H1 (cell line): ENCODE data around the gene RETREG3. TPM values are rescaled to one million over a fixed set of nuclear protein-coding genes. Genes with fewer than 3 reads are reported as not detected.

ENCODE experiments used
- BRCA1 ChIP-seq: IDR thresholded peaks from 2 replicates; pipeline ENCODE4 v1.6.1; 2012; ENCODE audit warnings: low read depth, low read length, improper control_type of control experiment
- CBX8 ChIP-seq: fragments of 300-800, 300-1000 bp; sonication (generic); IDR thresholded peaks from 2 replicates; pipeline ENCODE4 v1.7.1; 2016; ENCODE audit warnings: low read depth, low read length, borderline replicate concordance
- CHD2 ChIP-seq: IDR thresholded peaks from 2 replicates; pipeline ENCODE4 v1.6.1; 2012; ENCODE audit warnings: low read length, improper control_type of control experiment
- CTBP2 ChIP-seq: IDR thresholded peaks from 2 replicates; pipeline ENCODE4 v1.7.0; 2011; ENCODE audit warnings: borderline replicate concordance, mild to moderate bottlenecking, moderate library complexity, mixed read lengths, low read length; ENCODE audit not compliant: insufficient read depth, insufficient read length
- CTCF ChIP-seq, 3 experiments: IDR thresholded peaks; 1 replicate in 2 of 3; 2 replicates in 1 of 3; pipeline versions ENCODE4 v1.5.1 to v1.6.1; 2011; ENCODE audit warnings: low read length in 3 of 3, mild to moderate bottlenecking in 3 of 3, inconsistent platforms in 2 of 3, low read depth in 1 of 3, moderate library complexity in 1 of 3; ENCODE audit not compliant: insufficient read depth in 1 of 3; ENCODE audit errors: control extremely low read depth in 1 of 3
- FOSL1 ChIP-seq: IDR thresholded peaks from 2 replicates; pipeline ENCODE4 v1.6.1; 2011; ENCODE audit warnings: mild to moderate bottlenecking, low read depth, low read length, moderate library complexity; ENCODE audit not compliant: insufficient read depth
- GABPA ChIP-seq: IDR thresholded peaks from 2 replicates; pipeline ENCODE4 v1.6.1; 2011; ENCODE audit warnings: mild to moderate bottlenecking, low read length, moderate library complexity, borderline replicate concordance; ENCODE audit not compliant: insufficient read depth
- JUND ChIP-seq: IDR thresholded peaks from 2 replicates; pipeline ENCODE4 v1.6.1; 2011; ENCODE audit warnings: mild to moderate bottlenecking, improper control_type of control experiment, low read length
- KDM1A ChIP-seq: fragments of 200-600, 300-600 bp; sonication (generic); IDR thresholded peaks from 2 replicates; pipeline ENCODE4 v1.7.1; 2016; ENCODE audit warnings: mild to moderate bottlenecking, low read length, borderline replicate concordance
- KDM5A ChIP-seq: fragments of 200-600 bp; IDR thresholded peaks from 2 replicates; pipeline ENCODE4 v1.7.1; 2012; ENCODE audit warnings: mild to moderate bottlenecking, low read length, inconsistent platforms, mixed read lengths
- POLR2AphosphoS5 ChIP-seq: IDR thresholded peaks from 2 replicates; pipeline ENCODE4 v1.6.1; 2011; ENCODE audit warnings: low read depth, low read length
- POU5F1 ChIP-seq: IDR thresholded peaks from 2 replicates; pipeline ENCODE4 v1.6.1; 2011; ENCODE audit warnings: low read depth, mild to moderate bottlenecking, low read length, moderate library complexity
- RBBP5 ChIP-seq: IDR thresholded peaks from 2 replicates; pipeline ENCODE4 v1.7.1; 2012; ENCODE audit warnings: low read depth, mild to moderate bottlenecking, inconsistent platforms, low read length, moderate library complexity, borderline replicate concordance
- SAP30 ChIP-seq: fragments of 300-600 bp; sonication (generic); IDR thresholded peaks from 2 replicates; pipeline ENCODE4 v1.7.1; 2012; ENCODE audit warnings: low read length, moderate library complexity, mild to moderate bottlenecking, inconsistent platforms; ENCODE audit not compliant: insufficient read depth, insufficient replicate concordance
- SIN3A ChIP-seq, 2 experiments: IDR thresholded peaks in 1 of 2; conservative IDR thresholded peaks in 1 of 2; 2 replicates each; pipeline ENCODE4 v1.6.1; 2011 to 2012; ENCODE audit warnings: low read length in 2 of 2, improper control_type of control experiment in 1 of 2, low read depth in 1 of 2, mild to moderate bottlenecking in 1 of 2
- SIX5 ChIP-seq: IDR thresholded peaks from 2 replicates; pipeline ENCODE4 v1.6.1; 2011; ENCODE audit warnings: mild to moderate bottlenecking, low read depth, low read length
- SP4 ChIP-seq: IDR thresholded peaks from 2 replicates; pipeline ENCODE4 v1.6.1; 2012; ENCODE audit warnings: low read length, inconsistent platforms
- TBP ChIP-seq: IDR thresholded peaks from 2 replicates; pipeline ENCODE4 v1.6.1; 2011; ENCODE audit warnings: low read depth, low read length, improper control_type of control experiment
- TEAD4 ChIP-seq: IDR thresholded peaks from 2 replicates; pipeline ENCODE4 v1.6.1; 2012; ENCODE audit warnings: low read depth, low read length, inconsistent platforms, mixed read lengths
- YY1 ChIP-seq: IDR thresholded peaks from 2 replicates; pipeline ENCODE4 v1.6.1; 2011; ENCODE audit warnings: low read depth, mild to moderate bottlenecking, low read length
- ZNF274 ChIP-seq: IDR thresholded peaks from 2 replicates; pipeline ENCODE4 v1.7.0; 2012; ENCODE audit warnings: low read length, borderline replicate concordance; ENCODE audit errors: extremely low read depth
- polyA plus RNA-seq, 7 experiments: library from polyadenylated mRNA; depleted of rRNA in 3 of 7; stranded (reverse) in 5 of 7; unstranded in 2 of 7; fragments of >200 nt in 5 of 7; fragments of 200-250 nt in 2 of 7; gene quantifications; 1 replicate in 5 of 7; 2 replicates in 1 of 7; 4 replicates in 1 of 7; pipeline versions ENCODE4 v1.2.1 to v1.2.3, GENCODE V29; 2011 to 2013; ENCODE audit warnings: missing spikeins in 2 of 7, mixed read lengths in 2 of 7
- total RNA-seq: library from RNA; stranded (reverse); fragmentation: NEBNext Ultra II Directional; extraction: Animal tissue kit (Norgen Biotek cat#: 25700); gene quantifications from 2 replicates; pipeline ENCODE4 v1.2.1, GENCODE V29; 2021
- TF ChIP-seq, protein P1 (sequence below): IDR thresholded peaks from 2 replicates; pipeline ENCODE4 v1.6.1; 2012; ENCODE audit warnings: inconsistent platforms

The RETREG3 gene
- total and polyA plus RNA-seq, 2 of the 8 experiments (the other 6 are each of a cell fraction or from before 2014, with no cell fraction given), result 23.7 to 42.6 TPM

DNA sequence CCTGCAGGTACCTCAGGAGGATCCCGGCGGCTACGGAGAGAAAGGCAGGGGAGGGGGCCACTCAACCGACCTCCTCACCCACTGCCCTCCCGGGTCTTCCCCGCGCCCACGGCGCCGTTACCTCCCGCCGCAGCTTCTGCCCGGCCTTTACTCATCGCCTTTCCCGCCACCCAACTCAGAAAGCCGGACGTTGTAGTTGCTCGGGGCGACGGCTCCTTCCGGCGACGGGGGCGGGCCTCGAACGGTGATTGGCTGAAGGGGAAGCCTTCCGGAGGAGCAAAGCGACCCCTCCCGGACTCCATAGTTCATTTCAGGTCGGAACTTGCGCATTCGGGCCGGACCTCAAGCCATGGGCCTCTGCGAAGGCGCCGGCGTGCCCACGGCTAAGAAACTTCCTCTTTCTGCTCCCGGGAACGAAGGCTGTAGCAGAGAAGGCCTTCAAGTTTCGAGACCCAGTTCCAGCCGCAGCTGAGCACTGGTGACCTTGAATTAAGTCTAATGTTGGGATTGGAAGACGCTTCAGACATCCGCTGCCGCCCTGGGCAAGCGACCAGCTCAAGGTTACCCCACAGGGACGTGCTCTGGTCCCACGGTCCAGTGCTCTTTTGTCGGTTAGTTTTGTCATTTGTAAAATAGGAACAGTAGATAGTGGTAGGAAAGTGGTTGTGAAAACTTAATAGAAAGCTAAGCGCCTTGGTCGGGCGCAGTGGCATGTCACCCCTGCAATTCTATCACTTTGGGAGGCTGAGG is 31.5 kb downstream of the RETREG3 start, which contains the start of gene PSMC3IP (continued):
- TF ChIP-seq, protein P1, sequence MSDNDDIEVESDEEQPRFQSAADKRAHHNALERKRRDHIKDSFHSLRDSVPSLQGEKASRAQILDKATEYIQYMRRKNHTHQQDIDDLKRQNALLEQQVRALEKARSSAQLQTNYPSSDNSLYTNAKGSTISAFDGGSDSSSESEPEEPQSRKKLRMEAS, result peak; percentile 47; the same call in 1 of the 2 replicates
- TF ChIP-seq ZNF274, result no peak
- peak; percentile 75 for TF ChIP-seq POLR2AphosphoS5
- peak; percentile 58; the same call in 1 of the 2 replicates for TF ChIP-seq KDM5A
- no peak for TF ChIP-seq TEAD4
- peak; percentile 73 for TF ChIP-seq TBP
- TF ChIP-seq CTCF (IDR thresholded peaks at IDR 0.05; ENCODE audit: control extremely low read depth in 1 of 3, insufficient read depth in 1 of 3, low read depth in 1 of 3, low read length in 3 of 3), result peak; percentile 44 to 58 (median 57)
- no peak for TF ChIP-seq BRCA1
- no peak for TF ChIP-seq SP4
- TF ChIP-seq CTBP2, result peak; percentile 27
- TF ChIP-seq CHD2, result 0 out of 2 replicates have a peak, but pooled peaks have one; percentile 10
- no peak for TF ChIP-seq RBBP5
- TF ChIP-seq FOSL1, result no peak
- TF ChIP-seq POU5F1, result no peak
- TF ChIP-seq SAP30, result peak; percentile 28
- peak; percentile 67 to 88; a peak in 2 of 4 replicates for TF ChIP-seq SIN3A (conservative IDR thresholded peaks at IDR 0.05 in 1 of 2, IDR thresholded peaks at IDR 0.05 in 1 of 2; ENCODE audit: low read depth in 1 of 2, low read length in 2 of 2)
- TF ChIP-seq GABPA, result peak; percentile 95
- TF ChIP-seq SIX5, result no peak
- no peak for TF ChIP-seq JUND
- TF ChIP-seq YY1, result peak; percentile 68; the same call in 1 of the 2 replicates
- no peak for TF ChIP-seq KDM1A
- no peak for TF ChIP-seq CBX8
